ENCODE measurements around the gene TIMP2.

The TIMP2 gene

GRCh38 chr17:78865682-78866390 is 59.4 kb downstream of the TIMP2 start:
- no peaks in the 10 kb centered on the region for H3K36me3 ChIP-seq (ENCODE audit: control insufficient read depth, low read length)
- no peaks in the 10 kb centered on the region for H4K20me1 ChIP-seq (ENCODE audit: control insufficient read depth, insufficient read depth, low read depth, low read length)
- H3K4me3 ChIP-seq (ENCODE audit: low read length) = no peak overlapping the region
- no peaks in the 10 kb centered on the region for H3F3A ChIP-seq (ENCODE audit: control insufficient read depth, insufficient read depth)
- H3K27me3 ChIP-seq (ENCODE audit: control insufficient read depth, low read length) = peaks cover 19% of the 10 kb centered on the region; the same call in 1 of the 2 replicates
- no peak overlapping the region for H3K4me2 ChIP-seq (ENCODE audit: low read length)
- H3K4me1 ChIP-seq (ENCODE audit: control insufficient read depth, low read length) = no peaks in the 10 kb centered on the region
- H3K27ac ChIP-seq (ENCODE audit: low read depth, low read length) = no peak overlapping the region
- H3K9me3 ChIP-seq (ENCODE audit: control insufficient read depth, insufficient read depth, low read length) = no peaks in the 10 kb centered on the region
- H3K9me2 ChIP-seq (replicated peaks; ENCODE audit: control insufficient read depth, low read length) = no peaks in the 10 kb centered on the region
- no peaks in the 10 kb centered on the region for H3K79me2 ChIP-seq (ENCODE audit: control insufficient read depth, low read length)
- TF ChIP-seq CTCF (IDR thresholded peaks at IDR 0.05; ENCODE audit: low read depth, low read length, poor library complexity, severe bottlenecking) (peak; percentile 82), EZH2phosphoT487 (IDR thresholded peaks at IDR 0.05; ENCODE audit: borderline replicate concordance, low read length) (no peak)

GRCh38 chr17:78864117-78864516 is 61.1 kb downstream of the TIMP2 start:
- Histone ChIP-seq H3K36me3 (ENCODE audit: control insufficient read depth, low read length) (no peaks in the 10 kb centered on the region), H3K4me1 (ENCODE audit: control insufficient read depth, low read length) (no peaks in the 10 kb centered on the region), H3K79me2 (ENCODE audit: control insufficient read depth, low read length) (no peaks in the 10 kb centered on the region), H3K4me3 (ENCODE audit: low read length) (no peak overlapping the region), H3K27me3 (ENCODE audit: control insufficient read depth, low read length) (peaks cover 19% of the 10 kb centered on the region; the same call in 1 of the 2 replicates), H4K20me1 (ENCODE audit: control insufficient read depth, insufficient read depth, low read depth, low read length) (no peaks in the 10 kb centered on the region), H3F3A (ENCODE audit: control insufficient read depth, insufficient read depth) (no peaks in the 10 kb centered on the region), H3K4me2 (ENCODE audit: low read length) (no peak overlapping the region), H3K27ac (ENCODE audit: low read depth, low read length) (no peak overlapping the region), H3K9me2 (replicated peaks; ENCODE audit: control insufficient read depth, low read length) (no peaks in the 10 kb centered on the region), H3K9me3 (ENCODE audit: control insufficient read depth, insufficient read depth, low read length) (no peaks in the 10 kb centered on the region)
- TF ChIP-seq CTCF (IDR thresholded peaks at IDR 0.05; ENCODE audit: low read depth, low read length, poor library complexity, severe bottlenecking) (no peak), EZH2phosphoT487 (IDR thresholded peaks at IDR 0.05; ENCODE audit: borderline replicate concordance, low read length) (no peak)

- no peak overlapping the region for H3K27ac ChIP-seq (ENCODE audit: low read depth, low read length)
- H3K9me2 ChIP-seq (replicated peaks; ENCODE audit: control insufficient read depth, low read length) = no peaks in the 10 kb centered on the region
- H3K36me3 ChIP-seq (ENCODE audit: control insufficient read depth, low read length) = no peaks in the 10 kb centered on the region
- H3K4me1 ChIP-seq (ENCODE audit: control insufficient read depth, low read length) = no peaks in the 10 kb centered on the region
- TF ChIP-seq CTCF (IDR thresholded peaks at IDR 0.05; ENCODE audit: low read depth, low read length, poor library complexity, severe bottlenecking) (no peak), EZH2phosphoT487 (IDR thresholded peaks at IDR 0.05; ENCODE audit: borderline replicate concordance, low read length) (no peak)
- no peak overlapping the region for H3K4me2 ChIP-seq (ENCODE audit: low read length)
- H3K4me3 ChIP-seq (ENCODE audit: low read length) = no peak overlapping the region
- no peaks in the 10 kb centered on the region for H4K20me1 ChIP-seq (ENCODE audit: control insufficient read depth, insufficient read depth, low read depth, low read length)
- H3K79me2 ChIP-seq (ENCODE audit: control insufficient read depth, low read length) = no peaks in the 10 kb centered on the region
- no peaks in the 10 kb centered on the region for H3F3A ChIP-seq (ENCODE audit: control insufficient read depth, insufficient read depth)
- H3K9me3 ChIP-seq (ENCODE audit: control insufficient read depth, insufficient read depth, low read length) = no peaks in the 10 kb centered on the region
- peaks cover 15% of the 10 kb centered on the region; the same call in 1 of the 2 replicates for H3K27me3 ChIP-seq (ENCODE audit: control insufficient read depth, low read length)
These were observed 62.8 kb downstream of the TIMP2 start for GRCh38 chr17:78862073-78863023.

All from DOHH2 (cell line).